ENCODE results near the gene MS4A10.

The MS4A10 gene

GRCh38 chr11:60792521-60792920 is 7.4 kb downstream of the MS4A10 start:
- DNase-seq (ENCODE audit: extremely low read depth, low read depth): no peak

GRCh38 chr11:60795291-60795690 is 10.2 kb downstream of the MS4A10 start:
- no peak overlapping the region for H3K4me3 ChIP-seq (replicated peaks; ENCODE audit: low read depth, low read length)
- no peak for TF ChIP-seq CTCF (IDR thresholded peaks at IDR 0.05; ENCODE audit: low read depth, low read length, missing control alignments)
- no peak for DNase-seq (ENCODE audit: extremely low read depth, low read depth)

More at GRCh38 chr11:60792521-60792920, 7.4 kb downstream of the MS4A10 start:
- TF ChIP-seq CTCF (IDR thresholded peaks at IDR 0.05; ENCODE audit: low read depth, low read length, missing control alignments): no peak
- H3K4me3 ChIP-seq (replicated peaks; ENCODE audit: low read depth, low read length): no peak overlapping the region

DNA sequence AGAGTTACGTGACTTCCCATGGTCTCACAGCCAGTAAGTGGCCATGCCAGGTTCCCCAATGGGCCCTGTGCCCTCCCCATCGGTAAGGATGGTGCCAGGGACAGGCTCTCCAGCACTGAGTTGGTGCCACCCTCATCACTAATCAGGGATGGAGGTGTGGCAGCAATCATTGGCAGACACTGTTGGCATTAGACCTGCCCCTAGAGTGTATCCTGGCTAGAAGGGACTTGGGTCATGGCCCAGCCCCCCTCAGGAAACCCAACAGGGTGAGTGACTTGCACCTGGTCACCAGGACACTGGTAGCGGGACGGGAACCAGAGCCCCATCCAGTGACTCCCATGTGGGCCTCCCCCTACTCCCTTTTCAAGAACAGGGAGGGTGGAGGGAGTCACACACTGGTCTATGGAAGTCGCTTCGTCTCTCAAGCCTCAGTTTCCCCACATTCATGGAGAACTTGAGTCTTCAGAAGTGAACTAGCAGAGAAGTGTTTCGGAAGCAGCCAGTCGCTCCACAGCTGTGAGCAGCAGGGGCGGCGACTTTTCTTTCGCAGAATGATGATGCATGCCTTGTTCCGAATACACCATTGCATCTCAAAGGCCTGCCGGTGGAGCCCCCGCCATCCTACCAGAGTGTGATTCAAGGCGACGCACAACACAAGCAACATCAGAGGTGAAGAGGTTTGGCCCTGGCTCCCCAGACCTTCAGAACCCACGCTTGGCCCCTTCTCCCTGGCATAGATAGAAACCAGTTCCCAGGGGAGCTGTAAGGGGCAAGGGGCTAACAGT is 12.9 kb downstream of the MS4A10 start:
- H3K4me3 ChIP-seq (replicated peaks; ENCODE audit: low read depth, low read length): no peak overlapping the region
- DNase-seq (ENCODE audit: extremely low read depth, low read depth): no peak
- TF ChIP-seq CTCF (IDR thresholded peaks at IDR 0.05; ENCODE audit: low read depth, low read length, missing control alignments): no peak

- TF ChIP-seq CTCF (IDR thresholded peaks at IDR 0.05; ENCODE audit: low read depth, low read length, missing control alignments): no peak
Observed at GRCh38 chr11:60798631-60799030, 13.5 kb downstream of the MS4A10 start.

DNA sequence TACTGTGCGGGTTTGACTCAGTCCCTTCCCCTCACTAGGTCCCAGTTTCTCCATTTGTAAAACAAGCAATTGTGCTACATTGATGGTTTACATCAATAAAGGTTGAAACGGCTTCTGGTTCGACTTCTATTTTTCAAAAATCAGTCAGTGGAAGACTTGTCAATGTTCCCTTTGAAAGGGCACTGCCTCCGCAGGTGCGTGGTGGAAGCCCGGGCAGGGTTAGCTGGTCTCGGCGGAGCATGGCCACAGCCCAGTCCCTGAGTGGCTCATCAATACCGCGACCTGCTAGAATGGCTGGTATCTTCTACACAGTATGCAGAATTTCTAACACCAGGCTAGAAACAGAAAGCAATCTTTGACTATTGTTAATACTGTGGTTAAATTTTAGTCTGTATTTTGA is 16.1 kb downstream of the MS4A10 start:
- H3K4me3 ChIP-seq (replicated peaks; ENCODE audit: low read depth, low read length): no peak overlapping the region
- no peak for TF ChIP-seq CTCF (IDR thresholded peaks at IDR 0.05; ENCODE audit: low read depth, low read length, missing control alignments)
- DNase-seq (ENCODE audit: extremely low read depth, low read depth): no peak

More at GRCh38 chr11:60798631-60799030, 13.5 kb downstream of the MS4A10 start:
- DNase-seq (ENCODE audit: extremely low read depth, low read depth): no peak
- H3K4me3 ChIP-seq (replicated peaks; ENCODE audit: low read depth, low read length): no peak overlapping the region

- no peak for TF ChIP-seq CTCF (IDR thresholded peaks at IDR 0.05; ENCODE audit: low read depth, low read length, missing control alignments)
- DNase-seq (ENCODE audit: extremely low read depth, low read depth): no peak
- no peak overlapping the region for H3K4me3 ChIP-seq (replicated peaks; ENCODE audit: low read depth, low read length)
Observed at GRCh38 chr11:60803273-60803936, 18.3 kb downstream of the MS4A10 start.
